Frontal cortex (tissue), 4 donors: ENCODE results near the gene FDX1. TPM values are rescaled to one million over a fixed set of nuclear protein-coding genes. Genes with fewer than 3 reads are reported as not detected.

ENCODE experiments used
- DNase-seq, 2 donors: peaks; one replicate each; pipeline ENCODE4 v3.0.0; 2012; ENCODE audit warnings: low spot score in 2 of 2
- FAIRE-seq: peaks from 2 replicates; lab custom pipeline; 2012; peaks lifted over from hg19 to GRCh38; lab: Jason Lieb, UNC
- total RNA-seq: library from RNA; depleted of rRNA; stranded (reverse); fragments of >200 nt; gene quantifications from one replicate; pipeline ENCODE4 v1.2.3, GENCODE V29; 2014
- donor health status: control.
- donor health status: control.
- donor health status: control.

Gene FDX1
- total RNA-seq, 1 donor from 2014 or later: 15.9 TPM

- DNase-seq (no peak), FAIRE-seq (no peak)
Observed at GRCh38 chr11:110497231-110497978, 67.7 kb downstream of the FDX1 start.

GRCh38 chr11:110501428-110501827 lies 71.7 kb downstream of the FDX1 start:
- no peak for FAIRE-seq
- DNase-seq: no peak

GRCh38 chr11:110505528-110506284 lies 76.0 kb downstream of the FDX1 start:
- DNase-seq (no peak), FAIRE-seq (no peak)

GRCh38 chr11:110507328-110507727 lies 77.6 kb downstream of the FDX1 start:
- FAIRE-seq: no peak
- DNase-seq: no peak

GRCh38 chr11:110508786-110509185 lies 79.0 kb downstream of the FDX1 start:
- DNase-seq (no peak), FAIRE-seq (no peak)

GRCh38 chr11:110509472-110509871 lies 79.7 kb downstream of the FDX1 start:
- no peak for FAIRE-seq
- DNase-seq: no peak

GRCh38 chr11:110512026-110512425 lies 82.3 kb downstream of the FDX1 start:
- no peak for FAIRE-seq

GRCh38 chr11:110513259-110513801 lies 83.6 kb downstream of the FDX1 start:
- FAIRE-seq: no peak
- DNase-seq: no peak

More at GRCh38 chr11:110512026-110512425, 82.3 kb downstream of the FDX1 start:
- no peak for DNase-seq

- FAIRE-seq: no peak
- DNase-seq: no peak
Observed at GRCh38 chr11:110513846-110514437, 84.2 kb downstream of the FDX1 start.

Other genes starting within 250 kb of the FDX1 start
- gene RDX, start 133.3 kb upstream of the FDX1 start, total RNA-seq: 86.0 TPM